NOMO-1 treated with dmso at 0.1 percent for 144 hours (cell line): ENCODE data around the gene ZNF558.

Experiments used
- DNase-seq: peaks from one replicate; lab custom pipeline; 2025; ENCODE audit not compliant: unreplicated experiment; lab: John Stamatoyannopoulos, UW

The ZNF558 gene

GRCh38 chr19:8832132-8833021, at the start of gene ZNF558, which contains the start of gene MBD3L1:
Gene ZNF558, minus strand, starts transcription at chr19:8832304. Its CDS starts 9,645 bp downstream, at chr19:8822659.
Gene MBD3L1, plus strand, starts transcription at chr19:8832377. Its CDS starts 10,302 bp downstream, at chr19:8842679.
- peak; percentile 94 for DNase-seq

DNA sequence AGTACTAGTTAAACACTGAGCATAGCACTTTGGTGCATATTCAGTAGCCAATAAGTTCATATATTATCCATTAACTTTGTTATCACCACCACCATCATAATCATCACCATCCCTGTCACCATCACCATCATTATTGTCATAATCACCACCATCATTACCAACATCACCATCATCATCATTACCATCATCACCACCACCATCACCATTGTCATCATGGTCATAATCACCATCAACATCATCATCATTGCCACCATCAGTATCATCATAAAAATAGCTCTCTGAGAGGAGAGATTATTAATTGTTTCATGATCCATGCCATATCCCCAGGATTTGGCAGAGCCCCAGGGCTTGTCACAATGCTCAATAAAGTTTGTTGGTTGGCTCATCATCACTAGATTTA, 49.4 kb upstream of the ZNF558 start:
- DNase-seq = no peak

GRCh38 chr19:8880868-8881488, 48.9 kb upstream of the ZNF558 start:
- no peak for DNase-seq

DNA sequence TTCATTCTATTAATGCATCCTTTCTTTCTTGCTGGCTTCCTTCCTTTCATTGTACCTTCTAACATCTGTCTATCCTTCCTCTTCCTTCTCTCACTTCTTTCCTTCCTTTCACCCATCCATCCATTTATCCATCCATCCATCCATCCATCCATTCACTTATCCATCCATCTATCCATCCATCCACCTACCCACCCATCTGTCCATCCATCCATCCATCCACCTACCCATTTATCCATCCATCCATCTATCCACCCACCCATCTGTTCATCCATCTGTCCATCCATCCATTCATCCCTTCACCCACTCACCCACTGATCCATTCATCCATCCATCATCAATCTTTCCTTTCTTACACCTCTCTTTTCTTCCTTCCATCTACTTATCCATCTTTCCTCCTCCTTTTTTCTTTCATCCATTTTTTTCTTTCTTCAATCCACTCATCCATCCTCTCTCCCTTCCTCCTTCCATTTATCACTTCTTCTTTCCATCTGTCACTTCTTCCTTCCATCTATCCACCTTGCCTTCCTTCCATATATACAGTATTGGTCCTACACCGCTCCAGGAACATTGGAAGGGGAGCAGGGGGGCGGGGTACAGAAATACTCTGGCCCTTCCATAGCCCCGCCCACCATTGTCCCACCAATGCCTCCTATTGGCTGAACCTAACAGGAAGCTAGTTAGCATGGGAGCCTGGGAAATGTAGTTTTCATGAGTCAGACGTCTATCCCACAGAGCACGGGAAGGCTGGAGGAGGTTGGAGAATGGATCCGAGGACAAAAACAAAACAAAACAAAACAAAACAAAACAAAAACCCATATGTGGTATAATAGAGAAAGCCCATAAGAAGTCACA, 46.0 kb upstream of the ZNF558 start:
- no peak for DNase-seq

DNA sequence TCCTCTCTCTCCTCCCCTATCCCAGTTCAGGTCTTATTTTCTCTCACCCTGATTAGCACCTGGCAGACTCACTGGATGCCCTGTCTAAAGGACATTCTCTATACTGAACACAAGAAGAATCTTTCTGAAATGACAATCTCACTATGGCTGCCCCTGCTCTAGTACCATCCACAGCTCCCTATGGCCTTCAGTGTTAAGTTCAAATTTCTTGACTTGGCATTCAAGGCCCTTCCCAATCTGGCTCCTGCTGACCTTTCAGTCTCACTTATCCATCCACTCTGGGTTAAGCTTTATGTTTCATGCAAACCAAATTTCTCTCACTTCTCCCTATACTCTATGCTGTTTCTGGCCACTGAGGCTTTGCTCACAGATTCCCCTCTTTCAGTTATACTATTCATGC, 34.2 kb upstream of the ZNF558 start:
- DNase-seq = no peak

GRCh38 chr19:8858260-8858659, 26.2 kb upstream of the ZNF558 start:
- DNase-seq = no peak

DNA sequence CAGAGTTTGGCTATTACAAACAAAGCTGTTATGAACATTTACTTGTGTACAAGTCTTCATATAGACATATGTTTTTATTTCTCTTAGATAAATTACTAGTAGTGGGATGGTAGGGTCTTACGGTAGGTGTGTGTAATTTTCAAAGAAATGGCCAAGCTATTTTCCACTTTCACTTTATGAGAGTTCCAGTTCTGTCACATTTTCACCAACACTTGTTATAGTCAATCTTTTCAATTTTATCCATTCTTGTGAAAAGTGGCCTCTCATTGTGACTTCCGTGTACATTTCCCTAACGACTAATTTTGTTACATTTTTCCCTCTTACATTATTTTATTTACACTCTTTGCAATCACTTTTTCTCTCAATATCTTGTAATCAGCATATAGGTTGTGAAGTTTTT, 18.4 kb upstream of the ZNF558 start:
- no peak for DNase-seq

- no peak for DNase-seq
Observed at GRCh38 chr19:8849232-8849631, 17.1 kb upstream of the ZNF558 start.

DNA sequence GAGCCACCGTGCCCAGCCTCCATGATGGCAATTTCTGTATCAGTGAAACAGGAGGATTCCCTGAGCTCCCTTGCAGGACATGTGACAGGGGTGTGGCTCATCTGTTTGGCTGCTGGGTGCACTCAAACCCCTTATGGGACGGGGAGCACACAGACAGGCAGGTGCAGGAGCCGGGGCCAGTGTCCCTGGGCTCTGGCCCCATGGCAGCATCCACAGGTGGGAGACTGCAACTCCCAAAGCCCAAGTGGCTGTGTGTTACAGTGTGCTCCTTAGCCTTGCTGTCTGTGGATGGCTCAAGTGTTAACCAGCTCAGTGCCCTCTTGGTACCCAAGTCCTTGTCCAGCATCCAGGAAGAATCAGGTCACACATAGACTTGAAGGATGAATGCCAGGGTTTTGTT, 14.7 kb upstream of the ZNF558 start:
- no peak for DNase-seq

DNA sequence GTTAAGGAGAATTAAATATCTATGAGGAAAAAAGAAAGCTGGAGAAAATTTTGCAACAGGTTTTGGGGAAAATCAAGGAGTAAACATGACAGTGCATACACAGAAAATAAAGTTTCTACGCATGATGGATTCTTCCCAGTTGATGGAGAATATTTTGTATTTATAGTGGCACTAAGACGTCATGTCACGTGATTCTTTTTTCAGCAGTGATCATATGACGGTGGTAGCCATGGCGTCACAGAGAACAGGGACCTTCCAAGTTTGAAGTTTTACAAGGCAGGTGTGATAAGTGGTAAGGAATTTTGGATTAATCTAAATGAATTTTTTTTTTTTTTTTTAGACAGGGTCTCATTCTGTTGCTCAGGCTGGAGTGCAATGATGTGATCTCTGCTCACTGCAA, 8.6 kb upstream of the ZNF558 start:
- no peak for DNase-seq

DNA sequence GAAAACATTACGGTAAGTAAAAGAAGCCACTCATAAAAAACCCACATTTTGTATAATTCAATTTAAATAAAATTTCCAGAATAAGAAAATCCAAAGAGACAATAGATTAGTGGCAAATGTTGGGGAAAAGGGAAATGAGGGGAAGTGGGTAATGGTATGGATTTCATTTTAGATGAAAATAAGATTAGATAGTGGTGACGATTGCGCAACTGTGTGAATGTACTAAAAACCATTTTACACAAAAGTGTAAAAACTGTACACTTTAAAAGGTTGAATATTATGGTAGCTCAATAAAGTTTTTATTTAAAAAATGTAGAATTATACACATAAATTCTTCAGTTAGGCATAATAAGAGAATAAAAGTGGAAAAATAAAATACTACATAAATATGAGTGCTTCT, 3.8 kb upstream of the ZNF558 start:
- DNase-seq = no peak

DNA sequence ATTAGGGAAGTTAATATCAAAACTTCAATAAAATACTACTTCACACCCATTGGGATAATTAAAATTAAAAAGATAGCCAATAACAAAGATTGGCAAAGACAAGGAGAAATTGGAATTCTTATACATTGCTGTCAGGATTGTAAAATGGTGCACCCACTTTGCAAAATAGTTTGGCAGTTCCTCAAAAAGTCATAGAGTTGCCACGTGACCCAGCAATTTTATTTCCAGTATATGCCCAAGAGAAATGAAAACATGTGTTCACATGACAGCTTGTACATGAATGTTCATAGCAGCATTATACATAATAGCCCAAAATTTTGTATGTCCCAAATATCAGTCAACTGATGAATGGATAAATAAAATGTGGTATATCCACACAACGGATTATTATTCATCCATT, 3.3 kb upstream of the ZNF558 start:
- DNase-seq = no peak

- peak; percentile 78 for DNase-seq
Observed at GRCh38 chr19:8831832-8832131, 322 bp downstream of the ZNF558 start.

GRCh38 chr19:8831373-8831772, 731 bp downstream of the ZNF558 start:
- no peak for DNase-seq

- DNase-seq = no peak
Observed at GRCh38 chr19:8827277-8827676, 4.8 kb downstream of the ZNF558 start.

DNA sequence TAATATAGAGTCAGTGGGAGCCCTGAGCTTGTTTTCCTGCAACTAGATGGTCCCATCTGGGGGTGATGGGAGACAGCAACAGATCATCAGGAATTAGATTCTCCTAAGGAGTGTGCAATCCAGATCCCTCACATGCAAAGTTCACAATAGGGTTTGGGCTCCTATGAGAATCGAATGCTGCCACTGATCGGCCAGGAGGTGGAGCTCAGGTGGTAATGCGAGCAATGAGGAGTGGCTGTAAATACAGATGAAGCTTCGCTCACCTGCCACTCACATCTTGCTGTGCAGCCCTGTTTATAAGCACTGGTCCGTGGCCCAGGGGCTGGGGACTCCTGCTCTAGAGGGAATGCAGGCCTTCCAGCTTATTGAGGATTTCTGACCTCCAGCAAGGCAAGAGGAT, 5.7 kb downstream of the ZNF558 start:
- DNase-seq = no peak

DNA sequence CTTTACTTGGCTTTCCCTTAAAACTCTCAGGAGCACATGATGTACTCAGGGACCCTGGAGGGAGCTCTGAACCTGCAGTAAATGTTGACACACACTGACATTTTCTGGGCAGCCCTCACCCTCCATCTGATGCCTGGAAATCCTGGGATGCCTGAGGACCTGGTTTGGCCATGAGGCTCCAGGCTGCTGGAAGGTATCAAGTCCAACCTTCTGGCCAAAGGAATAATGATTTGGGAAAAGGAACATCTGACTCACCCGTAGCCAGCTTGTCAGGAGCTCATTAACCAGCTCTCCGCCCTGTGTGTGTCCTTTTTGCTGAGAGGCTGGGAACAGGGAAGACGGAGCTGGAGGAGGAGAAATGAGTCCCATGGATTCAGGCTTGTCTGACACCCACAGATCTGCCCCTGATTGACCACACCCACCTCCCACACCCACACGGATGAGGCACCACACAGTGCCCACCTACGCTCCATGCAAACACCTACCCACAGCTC, 10.3 kb downstream of the ZNF558 start:
- DNase-seq = no peak

DNA sequence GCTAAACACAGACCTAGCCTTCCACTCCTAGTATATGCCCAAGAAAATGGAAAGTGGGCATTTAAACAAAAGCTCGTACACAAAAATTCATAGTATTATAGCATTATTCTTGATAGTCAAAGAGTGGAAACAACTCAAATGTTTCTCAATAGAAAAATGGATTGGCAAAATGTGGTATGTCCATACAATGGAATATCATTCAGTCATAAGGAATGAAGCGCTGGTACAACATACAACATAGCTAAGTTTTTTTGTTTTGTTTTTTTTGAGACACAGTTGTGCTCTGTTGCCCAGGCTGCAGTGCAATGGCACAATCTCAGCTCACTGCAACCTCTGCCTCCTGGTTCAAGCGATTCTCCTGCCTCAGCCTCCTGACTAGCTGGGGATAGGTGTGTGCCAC, 11.9 kb downstream of the ZNF558 start:
- no peak for DNase-seq

DNA sequence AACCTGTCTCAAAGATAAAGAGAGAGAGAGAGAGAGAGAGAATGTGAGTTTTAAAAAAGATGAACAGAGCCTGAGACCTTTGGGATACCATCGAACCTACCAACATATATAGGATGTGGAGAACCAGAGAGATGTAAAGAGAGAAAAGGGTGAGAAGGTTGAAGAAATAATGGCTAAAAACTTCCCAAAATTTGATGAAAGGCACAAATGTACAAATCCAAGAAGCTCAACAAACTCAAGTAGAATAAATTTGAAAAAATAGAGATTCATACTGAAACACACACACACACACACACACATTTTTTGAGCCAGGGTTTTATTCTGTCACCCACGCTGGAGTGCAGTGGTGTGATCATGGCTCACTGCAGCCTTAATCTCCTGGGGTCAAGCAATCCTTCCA, 16.3 kb downstream of the ZNF558 start:
- DNase-seq = no peak

DNA sequence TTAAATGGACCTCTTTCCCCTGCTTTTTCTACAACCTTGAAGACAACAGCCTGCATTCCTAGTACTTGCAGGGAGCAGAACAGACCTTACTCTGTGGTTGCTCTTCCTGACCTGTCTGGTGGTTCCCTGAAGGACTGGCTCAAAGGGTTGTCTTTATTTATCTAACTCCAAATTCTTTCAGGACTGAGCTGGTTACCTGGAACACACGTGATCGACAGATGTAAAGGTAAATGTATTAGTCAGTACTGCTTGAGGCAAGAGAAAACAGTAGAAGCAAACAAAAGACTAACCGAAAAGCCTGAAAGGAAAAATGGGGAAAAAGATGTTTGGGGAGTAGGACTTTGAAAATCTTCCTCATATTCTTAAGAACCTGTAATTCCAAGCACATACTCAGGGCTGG, 17.9 kb downstream of the ZNF558 start:
- no peak for DNase-seq

GRCh38 chr19:8811315-8812172, 20.6 kb downstream of the ZNF558 start:
- DNase-seq = no peak
